SK-N-SH (cell line): ENCODE results near the gene CPXM1.

ENCODE experiments used
- CHD2 ChIP-seq: fragments of 150-350 bp; IDR thresholded peaks from 2 replicates; pipeline ENCODE4 v1.6.1; 2018; ENCODE audit warnings: low read length; ENCODE audit not compliant: partially characterized antibody
- CTCF ChIP-seq: fragments of 200-600 bp; sonication (generic); IDR thresholded peaks from 2 replicates; pipeline ENCODE4 v1.6.1; 2017; ENCODE audit warnings: antibody characterized with exemption, mild to moderate bottlenecking, moderate library complexity
- EZH2phosphoT487 ChIP-seq: fragments of 200-600 bp; sonication (generic); IDR thresholded peaks from 2 replicates; pipeline ENCODE4 v1.6.1; 2017; ENCODE audit warnings: low read depth, mixed run types, mild to moderate bottlenecking, antibody characterized with exemption, moderate library complexity, borderline replicate concordance
- MAX ChIP-seq: IDR thresholded peaks from 2 replicates; pipeline ENCODE4 v1.4.0; 2012; ENCODE audit warnings: low read depth
- POLR2AphosphoS5 ChIP-seq: IDR thresholded peaks from 2 replicates; pipeline ENCODE4 v1.6.1; 2012; ENCODE audit warnings: low read depth, low read length
- RFX5 ChIP-seq: IDR thresholded peaks from 2 replicates; pipeline ENCODE4 v1.6.1; 2012; ENCODE audit warnings: mild to moderate bottlenecking, improper control_type of control experiment, low read length
- RXRA ChIP-seq: IDR thresholded peaks from 2 replicates; pipeline ENCODE4 v1.4.0; 2012; ENCODE audit warnings: low read depth, mild to moderate bottlenecking, borderline replicate concordance
- YY1 ChIP-seq: IDR thresholded peaks from 2 replicates; pipeline ENCODE4 v1.4.0; 2012; ENCODE audit warnings: low read depth, mild to moderate bottlenecking

- TF ChIP-seq CTCF (no peak), EZH2phosphoT487 (no peak), RFX5 (no peak), RXRA (no peak), MAX (no peak), POLR2AphosphoS5 (no peak), YY1 (no peak), CHD2 (no peak)
Observed at GRCh38 chr20:2796011-2796660, 4.3 kb downstream of the CPXM1 start.
